ENCODE measurements around the gene TAPBP.

TAPBP gene

GRCh38 chr6:33315793-33316602 lies 2.1 kb upstream of the TAPBP start:
- Histone ChIP-seq H3F3A (ENCODE audit: insufficient read depth, low read length) (0 out of 2 replicates have a peak, but pooled peaks cover 4% of the 10 kb centered on the region), H3K4me2 (ENCODE audit: low read length) (no peak overlapping the region), H3K9me2 (ENCODE audit: low read depth, low read length) (no peaks in the 10 kb centered on the region), H3K9me3 (ENCODE audit: low read length) (no peaks in the 10 kb centered on the region), H3K27ac (ENCODE audit: low read depth, low read length, poor library complexity, severe bottlenecking) (no peak overlapping the region), H3K9ac (ENCODE audit: low read length) (no peak overlapping the region), H3K79me2 (ENCODE audit: insufficient read depth, low read length) (peaks cover 12% of the 10 kb centered on the region), H3K4me3 (ENCODE audit: low read depth, low read length, poor library complexity, severe bottlenecking) (no peak overlapping the region), H3K4me1 (ENCODE audit: insufficient read depth, low read length, severe bottlenecking) (peaks cover 52% of the 10 kb centered on the region), H3K36me3 (ENCODE audit: insufficient read depth, low read length) (peaks cover 35% of the 10 kb centered on the region), H3K27me3 (ENCODE audit: insufficient read depth, low read length) (no peaks in the 10 kb centered on the region), H2AFZ (ENCODE audit: low read length) (no peak overlapping the region), H4K20me1 (ENCODE audit: insufficient read depth, low read length) (no peaks in the 10 kb centered on the region)
- TF ChIP-seq EZH2 (IDR thresholded peaks at IDR 0.05; ENCODE audit: borderline replicate concordance, low read length): no peak
- no peak for TF ChIP-seq CTCF (IDR thresholded peaks at IDR 0.05; ENCODE audit: low read length)

GRCh38 chr6:33314943-33315792 lies 1.3 kb upstream of the TAPBP start:
- Histone ChIP-seq H3K36me3 (ENCODE audit: insufficient read depth, low read length) (peaks cover 27% of the 10 kb centered on the region), H4K20me1 (ENCODE audit: insufficient read depth, low read length) (no peaks in the 10 kb centered on the region), H3K79me2 (ENCODE audit: insufficient read depth, low read length) (peaks cover 16% of the 10 kb centered on the region), H2AFZ (ENCODE audit: low read length) (no peak overlapping the region), H3K27ac (ENCODE audit: low read depth, low read length, poor library complexity, severe bottlenecking) (peak overlapping the region; percentile 94), H3K4me2 (ENCODE audit: low read length) (peak overlapping the region; percentile 89; the same call in 1 of the 2 replicates), H3K9me3 (ENCODE audit: low read length) (no peaks in the 10 kb centered on the region), H3K4me3 (ENCODE audit: low read depth, low read length, poor library complexity, severe bottlenecking) (peak overlapping the region; percentile 85), H3K4me1 (ENCODE audit: insufficient read depth, low read length, severe bottlenecking) (peaks cover 44% of the 10 kb centered on the region), H3K9ac (ENCODE audit: low read length) (no peak overlapping the region), H3K9me2 (ENCODE audit: low read depth, low read length) (no peaks in the 10 kb centered on the region), H3K27me3 (ENCODE audit: insufficient read depth, low read length) (no peaks in the 10 kb centered on the region), H3F3A (ENCODE audit: insufficient read depth, low read length) (0 out of 2 replicates have a peak, but pooled peaks cover 4% of the 10 kb centered on the region)
- TF ChIP-seq CTCF (IDR thresholded peaks at IDR 0.05; ENCODE audit: low read length) (no peak), EZH2 (IDR thresholded peaks at IDR 0.05; ENCODE audit: borderline replicate concordance, low read length) (no peak)

- Histone ChIP-seq H3K79me2 (ENCODE audit: insufficient read depth, low read length) (peaks cover 16% of the 10 kb centered on the region), H3K36me3 (ENCODE audit: insufficient read depth, low read length) (peaks cover 20% of the 10 kb centered on the region), H3K9ac (ENCODE audit: low read length) (peak overlapping the region; percentile 83), H4K20me1 (ENCODE audit: insufficient read depth, low read length) (no peaks in the 10 kb centered on the region), H3K4me2 (ENCODE audit: low read length) (peak overlapping the region; percentile 89), H2AFZ (ENCODE audit: low read length) (no peak overlapping the region), H3F3A (ENCODE audit: insufficient read depth, low read length) (0 out of 2 replicates have a peak, but pooled peaks cover 4% of the 10 kb centered on the region), H3K4me3 (ENCODE audit: low read depth, low read length, poor library complexity, severe bottlenecking) (peak overlapping the region; percentile 85), H3K27me3 (ENCODE audit: insufficient read depth, low read length) (no peaks in the 10 kb centered on the region), H3K9me3 (ENCODE audit: low read length) (no peaks in the 10 kb centered on the region), H3K27ac (ENCODE audit: low read depth, low read length, poor library complexity, severe bottlenecking) (peak overlapping the region; percentile 94), H3K9me2 (ENCODE audit: low read depth, low read length) (no peaks in the 10 kb centered on the region), H3K4me1 (ENCODE audit: insufficient read depth, low read length, severe bottlenecking) (peaks cover 37% of the 10 kb centered on the region)
- TF ChIP-seq EZH2 (IDR thresholded peaks at IDR 0.05; ENCODE audit: borderline replicate concordance, low read length) (no peak), CTCF (IDR thresholded peaks at IDR 0.05; ENCODE audit: low read length) (no peak)
Observed at GRCh38 chr6:33314515-33314942, 651 bp upstream of the TAPBP start.

All from OCI-LY1 (cell line).